Esophagus (tissue), 2 donors: Measurements from ENCODE around the gene ATP5F1D. TPM values are rescaled to one million over a fixed set of nuclear protein-coding genes. Genes with fewer than 3 reads are reported as not detected.
A peak's percentile ranks its signal among the peaks of the same experiment; 100 is the strongest.

Experiments
- H3K27ac ChIP-seq, 2 donors: one replicate each; pipeline ENCODE4 v1.5.1; 2013; ENCODE audit warnings: low read depth in 2 of 2, mild to moderate bottlenecking in 2 of 2, inconsistent platforms in 1 of 2, low read length in 1 of 2, moderate library complexity in 1 of 2
- H3K27me3 ChIP-seq, 2 donors: one replicate each; pipeline ENCODE4 v1.6.1; 2013; ENCODE audit warnings: low read length in 2 of 2, control low read depth in 1 of 2, mild to moderate bottlenecking in 1 of 2; ENCODE audit not compliant: insufficient read depth in 2 of 2, control insufficient read depth in 1 of 2
- H3K36me3 ChIP-seq, 2 donors: one replicate each; pipeline ENCODE4 v1.6.1; 2013; ENCODE audit warnings: low read length in 1 of 2; ENCODE audit not compliant: control insufficient read depth in 2 of 2, insufficient read depth in 2 of 2
- H3K4me1 ChIP-seq, 2 donors: one replicate each; pipeline ENCODE4 v1.6.1; 2013; ENCODE audit warnings: low read length in 1 of 2; ENCODE audit not compliant: control insufficient read depth in 2 of 2, insufficient read depth in 2 of 2
- H3K4me3 ChIP-seq, 2 donors: one replicate each; pipeline ENCODE4 v1.5.1; 2013; ENCODE audit warnings: low read length in 2 of 2, mild to moderate bottlenecking in 2 of 2, low read depth in 1 of 2, moderate library complexity in 1 of 2
- H3K9me3 ChIP-seq, 2 donors: one replicate each; pipeline ENCODE4 v1.6.1; 2013; ENCODE audit warnings: mild to moderate bottlenecking in 2 of 2, low read depth in 1 of 2, low read length in 1 of 2, moderate library complexity in 1 of 2; ENCODE audit not compliant: control insufficient read depth in 2 of 2, insufficient read depth in 1 of 2
- WGBS, 2 donors: extraction: QIAGEN DNeasy Blood & Tissue Kit; methylation state at CpG; one replicate each; pipeline ENCODE4 v1.1.7; 2013; 5-methylcytosine and 5-hydroxymethylcytosine counted together
- polyA plus RNA-seq, 2 donors: library from polyadenylated mRNA; stranded (reverse); fragments of 200-250 nt; gene quantifications; one replicate each; pipeline ENCODE4 v1.2.3, GENCODE V29; 2013
- donor health status: healthy with polysubstance abuse.
- donor health status: Bipolar disorder and iron deficiency.

Gene ATP5F1D
- polyA plus RNA-seq, 2 donors = 234 to 289 TPM

DNA sequence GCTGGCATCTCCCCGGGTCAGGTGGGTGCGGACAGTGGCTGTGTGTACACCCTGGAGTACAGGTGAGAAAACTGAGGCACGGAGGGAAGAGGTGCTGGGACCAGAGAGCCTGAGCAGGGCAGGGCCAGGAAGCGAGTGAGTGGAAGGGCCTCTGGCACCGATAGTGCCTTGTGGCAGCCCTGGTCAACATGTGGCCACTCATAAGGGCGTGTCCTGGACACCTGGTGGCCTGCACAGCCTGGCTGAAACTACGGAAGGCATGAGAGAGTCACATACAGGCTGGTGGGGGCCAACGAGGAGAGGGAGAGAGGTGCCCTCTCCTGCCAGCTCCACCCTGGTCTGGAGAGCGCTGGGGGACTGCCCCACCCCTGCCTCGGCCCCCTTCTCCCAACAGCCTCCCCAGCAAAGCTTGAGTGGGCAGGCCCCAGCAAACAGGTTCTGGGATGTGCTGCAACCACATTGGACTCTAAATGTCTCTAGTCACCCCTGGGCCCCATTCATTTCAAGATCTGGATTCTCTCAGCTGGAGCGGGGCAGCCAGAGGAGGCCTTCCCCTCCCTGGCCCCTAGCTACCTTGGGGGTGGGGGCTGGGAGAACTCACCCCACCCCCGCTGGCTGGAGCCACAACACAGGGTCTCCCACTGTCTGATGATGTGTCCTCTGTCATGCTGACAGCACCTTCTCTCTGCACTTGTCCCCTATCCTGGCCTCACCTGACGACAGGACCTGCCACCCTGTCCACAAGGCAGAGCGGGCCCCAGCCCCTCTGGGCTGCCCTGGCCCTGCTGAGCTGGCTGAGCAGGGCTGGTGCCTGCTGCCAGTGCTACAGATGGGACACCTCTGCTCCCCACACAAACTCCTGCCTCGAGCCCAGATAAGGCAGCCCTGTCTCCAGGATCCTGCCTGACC, 9.6 kb upstream of the ATP5F1D start:
- H3K4me1 ChIP-seq = peaks cover 0 to 35% of the 10 kb centered on the region in 2 donors
- H3K36me3 ChIP-seq = peaks cover 3 to 16% of the 10 kb centered on the region in 2 donors
- WGBS, 2 donors = 64 to 67% methylated on average over 15 of the region's 15 CpGs
- no peaks in the 10 kb centered on the region for H3K27me3 ChIP-seq
- peak overlapping the region; percentile 15 to 63 for H3K27ac ChIP-seq
- H3K9me3 ChIP-seq = no peaks in the 10 kb centered on the region
- no peak overlapping the region for H3K4me3 ChIP-seq

DNA sequence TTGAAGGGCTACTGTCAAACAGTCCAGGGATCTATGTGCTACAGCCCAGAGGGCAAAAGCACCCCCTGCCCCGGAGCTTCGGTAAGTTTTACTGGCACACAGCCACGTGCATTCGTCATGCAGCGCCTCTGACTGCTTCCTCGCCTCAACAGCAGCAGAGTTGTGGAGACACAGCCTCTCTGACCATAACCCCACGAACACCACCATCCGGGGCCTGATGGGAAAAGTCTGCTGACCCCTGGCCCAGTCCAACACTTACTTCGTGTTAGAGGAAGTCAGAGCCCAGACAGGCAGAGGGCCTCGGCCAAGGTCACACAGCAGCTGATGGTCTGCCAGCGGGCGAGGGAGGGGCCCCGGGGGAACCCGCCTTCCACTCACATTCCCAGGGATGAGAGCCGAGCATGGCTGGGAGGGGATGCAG, 8.9 kb upstream of the ATP5F1D start:
- peak overlapping the region; percentile 15 to 63 for H3K27ac ChIP-seq
- peaks cover under 1 to 10% of the 10 kb centered on the region in 2 donors for H3K36me3 ChIP-seq
- no peaks in the 10 kb centered on the region for H3K9me3 ChIP-seq
- H3K4me1 ChIP-seq = peaks cover 0 to 36% of the 10 kb centered on the region in 2 donors
- no peaks in the 10 kb centered on the region for H3K27me3 ChIP-seq
- WGBS, 2 donors = 27 to 30% methylated on average over 15 of the region's 15 CpGs
- no peak overlapping the region for H3K4me3 ChIP-seq

- no peaks in the 10 kb centered on the region for H3K27me3 ChIP-seq
- no peak overlapping the region for H3K4me3 ChIP-seq
- H3K36me3 ChIP-seq = peaks cover 0 to 6% of the 10 kb centered on the region in 2 donors
- peaks cover 0 to 38% of the 10 kb centered on the region in 2 donors for H3K4me1 ChIP-seq
- WGBS, 2 donors = 56 to 81% methylated on average over 24 of the region's 24 CpGs
- peak overlapping the region in 1 of 2 donors; percentile 36 for H3K27ac ChIP-seq
- H3K9me3 ChIP-seq = no peaks in the 10 kb centered on the region
These were observed 8.4 kb upstream of the ATP5F1D start for GRCh38 chr19:1233115-1233667.

GRCh38 chr19:1234051-1234954, 7.2 kb upstream of the ATP5F1D start:
- H3K4me3 ChIP-seq = no peak overlapping the region
- WGBS, 2 donors = 85 to 91% methylated on average over 41 to 45 of the region's 45 CpGs
- peaks cover 0 to 4% of the 10 kb centered on the region in 2 donors for H3K36me3 ChIP-seq
- no peaks in the 10 kb centered on the region for H3K27me3 ChIP-seq
- H3K9me3 ChIP-seq = no peaks in the 10 kb centered on the region
- H3K4me1 ChIP-seq = peaks cover 0 to 38% of the 10 kb centered on the region in 2 donors
- H3K27ac ChIP-seq = no peak overlapping the region

DNA sequence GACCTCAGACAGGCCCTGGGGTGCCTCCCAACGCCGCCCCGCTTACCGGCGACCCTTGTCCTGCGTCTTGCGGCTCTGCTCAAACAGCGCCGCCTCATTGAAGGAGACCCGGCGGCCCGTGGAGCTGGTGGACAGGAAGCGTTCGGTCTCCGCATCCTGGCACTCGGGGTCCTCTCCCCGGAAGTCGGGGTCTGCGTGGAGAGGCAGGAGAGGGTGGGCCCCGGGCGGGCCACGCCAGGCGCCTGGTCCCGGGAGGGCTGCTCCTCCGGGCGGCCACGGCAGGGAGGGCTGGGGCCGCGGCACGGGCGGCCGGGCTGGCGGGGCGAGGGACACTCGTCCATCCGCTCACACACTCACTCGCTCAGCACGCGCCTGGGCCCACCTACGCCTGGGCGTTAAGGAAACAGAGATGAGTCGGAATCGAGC, 6.6 kb upstream of the ATP5F1D start:
- Histone ChIP-seq H3K4me1 (peaks cover 0 to 38% of the 10 kb centered on the region in 2 donors), H3K4me3 (no peak overlapping the region), H3K27me3 (no peaks in the 10 kb centered on the region), H3K27ac (no peak overlapping the region), H3K9me3 (no peaks in the 10 kb centered on the region), H3K36me3 (peaks cover 0 to 4% of the 10 kb centered on the region in 2 donors)
- 89 to 94% methylated on average over 43 of the region's 43 CpGs for WGBS, 2 donors

- Histone ChIP-seq H3K4me3 (peak overlapping the region; percentile 34 to 52), H3K27me3 (no peaks in the 10 kb centered on the region), H3K36me3 (peaks cover 0 to 4% of the 10 kb centered on the region in 2 donors), H3K9me3 (no peaks in the 10 kb centered on the region), H3K4me1 (peaks cover 0 to 40% of the 10 kb centered on the region in 2 donors), H3K27ac (peak overlapping the region; percentile 22 to 34)
- WGBS, 2 donors = 66 to 74% methylated on average over 39 of the region's 39 CpGs
These were observed 5.7 kb upstream of the ATP5F1D start for GRCh38 chr19:1235625-1236538.

DNA sequence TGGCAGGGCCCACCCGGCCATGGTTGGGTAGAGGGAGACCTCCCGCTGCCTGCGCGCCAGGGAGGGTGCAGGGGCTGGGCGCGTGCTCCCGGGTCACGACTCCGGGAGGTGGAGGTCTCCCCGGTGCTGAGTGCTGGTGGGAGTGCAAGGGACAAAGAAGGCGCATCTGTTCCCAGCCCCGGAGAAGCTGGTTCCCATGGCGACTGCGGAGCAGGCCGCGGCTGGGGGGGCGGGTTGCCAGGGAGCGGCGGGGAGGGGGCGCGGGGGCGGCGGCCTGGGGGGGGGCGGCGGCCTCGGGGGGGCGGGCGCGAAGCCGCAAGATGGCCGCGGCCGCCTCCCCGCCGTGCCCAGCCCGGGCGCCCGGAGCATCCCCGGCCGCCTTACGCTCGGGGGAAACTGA, 5.0 kb upstream of the ATP5F1D start:
- Histone ChIP-seq H3K4me1 (peaks cover 0 to 42% of the 10 kb centered on the region in 2 donors), H3K9me3 (no peaks in the 10 kb centered on the region), H3K36me3 (peaks cover 0 to 4% of the 10 kb centered on the region in 2 donors), H3K4me3 (peak overlapping the region; percentile 52 to 56), H3K27me3 (no peaks in the 10 kb centered on the region), H3K27ac (peak overlapping the region; percentile 22 to 34)
- 11% methylated on average over 25 to 42 of the region's 42 CpGs for WGBS, 2 donors

DNA sequence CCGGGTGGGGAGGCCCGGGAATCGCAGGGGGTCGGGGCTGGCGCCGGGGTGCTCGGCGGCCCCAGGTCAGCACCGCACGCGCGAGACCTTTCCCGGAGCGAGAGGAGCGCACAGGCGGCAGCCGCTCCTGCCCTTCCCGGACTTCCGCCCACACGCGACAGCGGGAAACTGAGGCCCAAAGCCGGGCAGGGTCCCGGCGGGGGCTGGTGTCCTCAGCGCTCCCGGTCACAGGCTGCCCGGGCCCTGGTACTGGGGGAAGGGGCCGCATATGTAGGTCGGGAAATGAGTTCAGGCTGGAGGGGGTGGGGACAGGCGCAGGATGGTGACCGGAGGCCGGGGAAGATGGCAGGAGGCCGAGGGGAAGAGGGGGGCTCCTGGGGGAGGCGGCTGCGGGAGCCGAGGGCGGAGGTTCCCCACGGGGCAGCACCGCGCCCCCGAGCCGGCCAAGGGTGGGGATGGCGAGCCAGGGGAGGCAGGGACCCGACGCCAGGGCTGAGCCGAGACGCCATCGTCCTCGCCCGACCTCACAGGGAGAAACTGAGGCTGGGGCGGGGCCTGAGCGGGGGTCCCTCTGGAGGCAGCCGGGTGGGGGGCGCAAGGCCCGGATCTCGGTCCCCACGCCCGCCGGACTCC, 4.4 kb upstream of the ATP5F1D start:
- 0 to 1% methylated on average over 35 to 60 of the region's 60 CpGs for WGBS, 2 donors
- Histone ChIP-seq H3K27me3 (no peaks in the 10 kb centered on the region), H3K4me1 (peaks cover under 1 to 37% of the 10 kb centered on the region in 2 donors), H3K27ac (no peak overlapping the region), H3K4me3 (peak overlapping the region; percentile 52 to 56), H3K9me3 (no peaks in the 10 kb centered on the region), H3K36me3 (peaks cover 0 to 4% of the 10 kb centered on the region in 2 donors)
